Trophoblast cell (in vitro differentiated cells and primary cell): ENCODE measurements around the gene OR6A2.

Source experiments
- DNase-seq, 2 donors: peaks; one replicate each; pipeline ENCODE4 v3.0.0-alpha.2; 2016
- H2AFZ ChIP-seq: 2 replicates; pipeline ENCODE4 v1.6.1; 2013; ENCODE audit warnings: low read length, moderate library complexity, mild to moderate bottlenecking; ENCODE audit not compliant: insufficient read depth, poor library complexity
- H2AK5ac ChIP-seq: 2 replicates; pipeline ENCODE4 v1.6.1; 2013; ENCODE audit warnings: mild to moderate bottlenecking, low read length
- H2BK120ac ChIP-seq: 2 replicates; pipeline ENCODE4 v1.6.1; 2013; ENCODE audit warnings: low read length, mild to moderate bottlenecking, moderate library complexity; ENCODE audit not compliant: insufficient read depth, poor library complexity
- H2BK12ac ChIP-seq: 2 replicates; pipeline ENCODE4 v1.6.1; 2013; ENCODE audit warnings: mild to moderate bottlenecking, low read length, moderate library complexity
- H2BK5ac ChIP-seq: 2 replicates; pipeline ENCODE4 v1.6.1; 2013; ENCODE audit warnings: low read length, low read depth, moderate library complexity, mild to moderate bottlenecking; ENCODE audit not compliant: poor library complexity
- H3K14ac ChIP-seq: 2 replicates; pipeline ENCODE4 v1.6.1; 2013; ENCODE audit warnings: mild to moderate bottlenecking, low read length
- H3K18ac ChIP-seq: 2 replicates; pipeline ENCODE4 v1.6.1; 2013; ENCODE audit warnings: mild to moderate bottlenecking, low read length
- H3K23ac ChIP-seq: 2 replicates; pipeline ENCODE4 v1.6.1; 2013; ENCODE audit warnings: low read length
- H3K27ac ChIP-seq: 2 replicates; pipeline ENCODE4 v1.5.1; 2013; ENCODE audit warnings: low read depth, mild to moderate bottlenecking, inconsistent platforms, low read length, moderate library complexity
- H3K27me3 ChIP-seq: 2 replicates; pipeline ENCODE4 v1.6.1; 2013; ENCODE audit warnings: inconsistent platforms, mild to moderate bottlenecking, low read length, moderate library complexity; ENCODE audit not compliant: insufficient read depth
- H3K36me3 ChIP-seq, 2 experiments: 1 replicate in 1 of 2; 2 replicates in 1 of 2; pipeline ENCODE4 v1.6.1; 2013; ENCODE audit warnings: low read length in 2 of 2, mild to moderate bottlenecking in 2 of 2, moderate library complexity in 1 of 2; ENCODE audit not compliant: insufficient read depth in 2 of 2, control insufficient read depth in 1 of 2
- H3K4ac ChIP-seq: 2 replicates; pipeline ENCODE4 v1.6.1; 2013; ENCODE audit warnings: low read depth, mild to moderate bottlenecking, low read length, moderate library complexity
- H3K4me1 ChIP-seq, 2 experiments: 1 replicate in 1 of 2; 2 replicates in 1 of 2; pipeline ENCODE4 v1.6.1; 2013; ENCODE audit warnings: low read length in 2 of 2, mild to moderate bottlenecking in 2 of 2, moderate library complexity in 1 of 2; ENCODE audit not compliant: insufficient read depth in 2 of 2, control insufficient read depth in 1 of 2
- H3K4me2 ChIP-seq: 2 replicates; pipeline ENCODE4 v1.6.1; 2013; ENCODE audit warnings: inconsistent platforms, mild to moderate bottlenecking, low read length, moderate library complexity
- H3K4me3 ChIP-seq: 2 replicates; pipeline ENCODE4 v1.5.1; 2013; ENCODE audit warnings: mild to moderate bottlenecking, low read depth, low read length, inconsistent platforms
- H3K79me1 ChIP-seq: one replicate; pipeline ENCODE4 v1.6.1; 2013; ENCODE audit warnings: low read length
- H3K79me2 ChIP-seq: 2 replicates; pipeline ENCODE4 v1.6.1; 2013; ENCODE audit warnings: low read length, mild to moderate bottlenecking; ENCODE audit not compliant: control insufficient read depth, insufficient read depth, poor library complexity
- H3K9ac ChIP-seq: 2 replicates; pipeline ENCODE4 v1.6.1; 2013; ENCODE audit warnings: mild to moderate bottlenecking, low read length
- H3K9me3 ChIP-seq: 2 replicates; pipeline ENCODE4 v1.6.1; 2013; ENCODE audit warnings: low read depth, mild to moderate bottlenecking, control low read depth, inconsistent platforms, low read length; ENCODE audit not compliant: insufficient read depth
- H4K12ac ChIP-seq: 2 replicates; pipeline ENCODE4 v1.6.1; 2013; ENCODE audit warnings: low read depth, mild to moderate bottlenecking, low read length, moderate library complexity
- H4K8ac ChIP-seq: 2 replicates; pipeline ENCODE4 v1.6.1; 2013; ENCODE audit warnings: low read depth, mild to moderate bottlenecking, low read length, moderate library complexity
- H4K91ac ChIP-seq: one replicate; pipeline ENCODE4 v1.6.1; 2013; ENCODE audit warnings: low read depth, mild to moderate bottlenecking, low read length, moderate library complexity
- WGBS: extraction: QIAGEN DNeasy Blood & Tissue Kit; methylation state at CpG from one replicate; pipeline ENCODE4 v1.1.7; 2013; ENCODE audit warnings: missing lambda C conversion rate; ENCODE audit not compliant: insufficient read length, insufficient coverage; ENCODE audit errors: extremely low coverage; 5-methylcytosine and 5-hydroxymethylcytosine counted together

Gene OR6A2

DNA sequence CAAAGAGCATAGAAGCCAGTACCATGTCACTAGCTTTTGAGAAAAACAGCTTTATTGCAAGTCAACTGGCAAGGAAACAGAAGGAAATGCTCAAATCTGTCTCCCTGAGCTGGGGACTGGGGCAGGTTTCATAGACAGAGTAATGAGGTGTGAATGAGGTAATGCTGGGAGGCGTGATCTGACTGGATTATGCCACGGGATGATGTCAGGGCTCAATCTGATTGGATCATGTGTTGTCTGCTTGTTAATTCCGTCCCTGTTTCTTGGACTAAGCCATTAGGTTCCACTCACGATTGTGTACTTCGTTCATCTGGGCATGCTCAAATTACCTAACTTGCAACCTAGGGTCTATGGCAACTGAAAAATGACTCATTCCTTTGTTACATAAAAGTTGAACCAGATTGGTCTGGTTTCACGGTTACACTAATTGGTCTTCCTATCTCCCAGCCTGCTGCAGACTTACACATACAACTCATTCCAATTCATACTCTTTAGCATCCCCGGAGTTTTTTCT is 25.8 kb upstream of the OR6A2 start:
- H3K36me3 ChIP-seq: no peaks in the 10 kb centered on the region
- H3K4me1 ChIP-seq: no peaks in the 10 kb centered on the region
- H2BK12ac ChIP-seq: no peak overlapping the region
- no peak overlapping the region for H2BK5ac ChIP-seq
- no CpG with 5 or more reads among the region's 7 CpGs for WGBS
- peak in 1 of 2 donors; percentile 9 for DNase-seq
- no peak overlapping the region for H3K23ac ChIP-seq
- no peak overlapping the region for H4K12ac ChIP-seq
- no peak overlapping the region for H3K27ac ChIP-seq
- no peak overlapping the region for H4K91ac ChIP-seq
- H3K4me2 ChIP-seq: no peak overlapping the region
- H3K4ac ChIP-seq: no peak overlapping the region
- no peaks in the 10 kb centered on the region for H3K27me3 ChIP-seq
- no peak overlapping the region for H3K9ac ChIP-seq
- no peak overlapping the region for H2BK120ac ChIP-seq
- no peaks in the 10 kb centered on the region for H3K79me1 ChIP-seq
- H3K14ac ChIP-seq: no peak overlapping the region
- H4K8ac ChIP-seq: no peak overlapping the region
- H3K79me2 ChIP-seq: no peaks in the 10 kb centered on the region
- no peaks in the 10 kb centered on the region for H3K9me3 ChIP-seq
- H3K18ac ChIP-seq: no peak overlapping the region
- H2AFZ ChIP-seq: no peak overlapping the region
- H3K4me3 ChIP-seq: no peak overlapping the region
- H2AK5ac ChIP-seq: no peak overlapping the region

DNA sequence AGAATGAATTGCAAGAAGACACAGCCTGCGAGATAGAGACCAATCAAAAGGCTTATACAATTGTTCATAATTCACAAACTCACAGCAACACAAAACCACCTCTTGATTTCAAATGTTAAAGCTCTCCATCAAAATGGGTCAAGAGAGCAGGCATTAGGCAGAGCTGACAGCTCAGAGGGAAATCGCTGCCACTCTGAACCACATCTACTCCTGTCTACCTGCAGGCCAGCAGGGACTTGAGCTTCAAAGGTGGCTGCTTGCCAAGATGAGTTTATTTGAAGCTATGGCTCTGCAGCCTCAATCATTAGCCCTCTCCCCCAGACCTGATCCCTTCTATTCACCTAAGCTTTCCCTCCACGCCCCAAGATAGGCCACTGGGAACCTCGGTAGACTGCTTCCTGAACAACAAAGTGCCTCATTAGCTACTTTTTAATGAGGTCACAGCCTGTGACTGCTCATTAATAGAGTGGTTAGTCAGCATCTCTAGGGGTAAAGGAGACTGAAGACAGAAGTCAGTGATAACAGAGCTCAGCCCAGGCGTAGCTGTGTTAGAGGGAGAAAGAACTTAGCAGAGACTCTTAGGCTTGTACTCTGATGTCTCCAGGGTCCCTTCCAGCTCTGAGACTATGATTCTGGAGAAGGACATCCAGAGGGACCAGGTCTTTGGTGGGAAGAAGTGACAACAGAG is 24.8 kb upstream of the OR6A2 start:
- Histone ChIP-seq H3K79me2 (no peaks in the 10 kb centered on the region), H3K9me3 (no peaks in the 10 kb centered on the region), H2BK5ac (no peak overlapping the region), H3K36me3 (no peaks in the 10 kb centered on the region), H3K23ac (no peak overlapping the region), H3K4me1 (no peaks in the 10 kb centered on the region), H2AK5ac (no peak overlapping the region), H3K14ac (no peak overlapping the region), H2BK12ac (no peak overlapping the region), H3K27me3 (no peaks in the 10 kb centered on the region), H3K27ac (no peak overlapping the region), H3K4me2 (no peak overlapping the region), H3K79me1 (no peaks in the 10 kb centered on the region), H3K4me3 (no peak overlapping the region), H3K9ac (no peak overlapping the region), H3K18ac (no peak overlapping the region), H4K12ac (no peak overlapping the region), H2AFZ (no peak overlapping the region), H3K4ac (no peak overlapping the region), H2BK120ac (no peak overlapping the region), H4K91ac (no peak overlapping the region), H4K8ac (no peak overlapping the region)
- WGBS: no CpG with 5 or more reads among the region's 5 CpGs
- DNase-seq: no peak

DNA sequence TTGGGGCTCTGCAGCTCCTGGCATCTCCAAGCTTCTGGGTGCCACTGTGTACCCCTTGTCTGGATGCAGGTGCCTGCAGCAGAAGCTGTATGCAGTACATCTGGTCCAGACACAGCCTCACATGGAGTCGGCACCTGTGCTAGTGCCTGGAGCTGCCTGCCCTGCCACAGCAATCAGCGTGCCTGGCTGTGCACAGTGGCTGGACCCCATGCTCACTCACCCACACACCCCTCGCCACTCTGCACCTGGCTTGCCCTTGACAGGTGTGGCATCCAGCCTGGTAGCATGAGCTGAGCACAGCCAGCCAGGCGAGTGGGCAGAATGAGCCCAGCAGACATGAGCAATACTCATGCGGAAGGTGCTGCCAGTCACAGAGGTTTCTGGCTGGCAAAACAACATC is 19.5 kb upstream of the OR6A2 start:
- no peak overlapping the region for H3K4ac ChIP-seq
- peak overlapping the region; percentile 30 for H3K4me2 ChIP-seq
- no peaks in the 10 kb centered on the region for H3K36me3 ChIP-seq
- H3K9ac ChIP-seq: peak overlapping the region; percentile 56
- no peak overlapping the region for H2AFZ ChIP-seq
- H2BK12ac ChIP-seq: no peak overlapping the region
- H3K27ac ChIP-seq: no peak overlapping the region
- no peak for DNase-seq
- no peak overlapping the region for H3K18ac ChIP-seq
- WGBS: no CpG with 5 or more reads among the region's 5 CpGs
- no peaks in the 10 kb centered on the region for H3K79me2 ChIP-seq
- no peak overlapping the region for H3K23ac ChIP-seq
- H2AK5ac ChIP-seq: no peak overlapping the region
- no peaks in the 10 kb centered on the region for H3K27me3 ChIP-seq
- H4K8ac ChIP-seq: no peak overlapping the region
- no peak overlapping the region for H4K91ac ChIP-seq
- no peaks in the 10 kb centered on the region for H3K4me1 ChIP-seq
- H2BK5ac ChIP-seq: no peak overlapping the region
- peaks cover 8% of the 10 kb centered on the region for H3K9me3 ChIP-seq
- peak overlapping the region; percentile 49 for H3K4me3 ChIP-seq
- H3K79me1 ChIP-seq: no peaks in the 10 kb centered on the region
- H2BK120ac ChIP-seq: no peak overlapping the region
- no peak overlapping the region for H3K14ac ChIP-seq
- no peak overlapping the region for H4K12ac ChIP-seq

DNA sequence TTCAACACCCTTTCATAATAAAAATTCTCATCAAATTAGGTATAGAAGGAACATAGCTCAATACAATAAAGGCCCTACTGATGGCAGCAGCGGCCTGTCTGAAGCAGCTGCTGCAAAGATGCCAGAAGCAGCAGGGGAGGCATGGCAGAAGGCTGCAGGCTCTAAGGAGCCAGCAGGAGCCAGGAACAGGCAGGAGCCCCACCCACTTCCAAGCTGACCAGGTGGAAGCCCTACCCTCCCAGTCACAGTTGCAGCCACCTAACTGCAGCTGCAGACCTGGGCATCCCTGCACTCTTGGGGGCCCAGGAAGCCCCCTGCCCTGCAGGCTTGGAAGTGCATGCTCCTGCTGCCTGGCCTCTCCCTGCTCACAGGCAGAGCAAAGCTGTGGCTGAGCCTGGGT is 18.2 kb upstream of the OR6A2 start:
- Histone ChIP-seq H3K4me2 (no peak overlapping the region), H4K8ac (no peak overlapping the region), H3K27ac (no peak overlapping the region), H4K91ac (no peak overlapping the region), H2BK12ac (no peak overlapping the region), H2AFZ (no peak overlapping the region), H2BK5ac (no peak overlapping the region), H2AK5ac (no peak overlapping the region), H3K79me1 (no peaks in the 10 kb centered on the region), H3K9me3 (peaks cover 8% of the 10 kb centered on the region), H3K4me3 (no peak overlapping the region), H3K4me1 (no peaks in the 10 kb centered on the region), H3K9ac (no peak overlapping the region), H3K4ac (no peak overlapping the region), H3K79me2 (no peaks in the 10 kb centered on the region), H3K14ac (no peak overlapping the region), H3K27me3 (no peaks in the 10 kb centered on the region), H2BK120ac (no peak overlapping the region), H3K23ac (no peak overlapping the region), H3K18ac (no peak overlapping the region), H4K12ac (no peak overlapping the region), H3K36me3 (no peaks in the 10 kb centered on the region)
- DNase-seq: peak in 1 of 2 donors; percentile 16
- WGBS: no CpG with 5 or more reads among the region's 1 CpG
